K562 (cell line): Measurements from ENCODE around the gene PEAR1. TPM values are rescaled to one million over a fixed set of nuclear protein-coding genes. Genes with fewer than 3 reads are reported as not detected.

Experiments
- BCL6 ChIP-seq: fragments of 250-450 bp; sonication (Bioruptor Pico); IDR thresholded peaks from 2 replicates; pipeline ENCODE4 v1.4.0; 2020
- CTBP1 ChIP-seq: fragments of 450-650 bp; IDR thresholded peaks from 2 replicates; pipeline ENCODE4 v1.6.1; 2016; ENCODE audit warnings: borderline replicate concordance
- FOSL1 ChIP-seq: fragments of 200-800 bp; sonication (Bioruptor generic); conservative IDR thresholded peaks from 2 replicates; pipeline ENCODE4 v1.6.1; 2016; ENCODE audit warnings: missing genetic modification characterization, missing compliant biosample characterization
- JUND ChIP-seq, 2 experiments: IDR thresholded peaks; 2 replicates in 1 of 2; 3 replicates in 1 of 2; pipeline ENCODE4 v1.6.1; 2011; ENCODE audit warnings: borderline replicate concordance in 2 of 2, low read depth in 2 of 2, low read length in 2 of 2, improper control_type of control experiment in 1 of 2, missing biosample characterization in 1 of 2, missing genetic modification characterization in 1 of 2, missing genetic modification reagents in 1 of 2
- MXD1 ChIP-seq: fragments of 250-450 bp; sonication (Bioruptor Pico); IDR thresholded peaks from 2 replicates; pipeline ENCODE4 v1.8.0; 2021; ENCODE audit warnings: borderline replicate concordance, mild to moderate bottlenecking, moderate library complexity; ENCODE audit not compliant: poor library complexity, severe bottlenecking
- REST ChIP-seq, 2 experiments: fragments of 450-650 bp; formaldehyde crosslinking in 1 of 2; IDR thresholded peaks; 2 replicates each; pipeline versions ENCODE4 v1.4.0 to v1.6.1; 2014 to 2020; ENCODE audit warnings: mild to moderate bottlenecking in 2 of 2, borderline replicate concordance in 1 of 2, low read depth in 1 of 2
- RFX1 ChIP-seq: fragments of 450-650 bp; IDR thresholded peaks from 2 replicates; pipeline ENCODE4 v1.6.1; 2016; ENCODE audit warnings: mild to moderate bottlenecking, moderate library complexity
- polyA plus RNA-seq, 8 experiments: library from polyadenylated mRNA; depleted of rRNA in 4 of 8; stranded (reverse) in 5 of 8; unstranded in 3 of 8; fragments of >200 nt; fragmentation: Nextera tagmentation in 2 of 8; fragmentation: Illumina TruSeq in 1 of 8; extraction: Ambion mirVana in 2 of 8; extraction: Trizol in 1 of 8; gene quantifications; 2 replicates each; pipeline versions ENCODE4 v1.2.1 to v1.2.3, GENCODE V29; 2011 to 2014; ENCODE audit warnings: inconsistent platforms in 1 of 8, missing spikeins in 1 of 8
- total RNA-seq, 7 experiments: library from RNA; depleted of rRNA in 6 of 7; stranded (reverse); fragments of >200 nt in 6 of 7; fragmentation: Illumina TruSeq in 2 of 7; extraction: Trizol in 2 of 7; gene quantifications; 2 replicates each; pipeline versions ENCODE4 v1.2.1 to v1.2.3, GENCODE V29; 2011 to 2021; ENCODE audit warnings: low replicate concordance in 1 of 7
- TF ChIP-seq, protein P1 (sequence below): fragments of 450-650 bp; IDR thresholded peaks from 2 replicates; pipeline ENCODE4 v1.6.1; 2016

PEAR1 gene
- total and polyA plus RNA-seq, 9 of the 15 experiments (the other 6 are each of a cell fraction or from before 2014, with no cell fraction given) = 0.87 to 13.9 (median 6.1) TPM

GRCh38 chr1:156959414-156959813 lies 65.9 kb downstream of the PEAR1 start (continued):
- TF ChIP-seq REST (IDR thresholded peaks at IDR 0.05; ENCODE audit: borderline replicate concordance) (no peak), REST (CRISPR knock-in tag; IDR thresholded peaks at IDR 0.05; ENCODE audit: low read depth) (no peak), CTBP1 (peak; percentile 22; the same call in 1 of the 2 replicates), RFX1 (no peak), JUND (IDR thresholded peaks at IDR 0.05; ENCODE audit: borderline replicate concordance, low read depth, low read length) (no peak), JUND (tag; IDR thresholded peaks at IDR 0.05; ENCODE audit: borderline replicate concordance, low read depth, low read length) (0 out of 3 replicates have a peak, but pooled peaks have one; percentile 7), MXD1 (CRISPR knock-in tag) (no peak), BCL6 (CRISPR knock-in tag) (no peak), FOSL1 (no peak)
- TF ChIP-seq, protein P1, sequence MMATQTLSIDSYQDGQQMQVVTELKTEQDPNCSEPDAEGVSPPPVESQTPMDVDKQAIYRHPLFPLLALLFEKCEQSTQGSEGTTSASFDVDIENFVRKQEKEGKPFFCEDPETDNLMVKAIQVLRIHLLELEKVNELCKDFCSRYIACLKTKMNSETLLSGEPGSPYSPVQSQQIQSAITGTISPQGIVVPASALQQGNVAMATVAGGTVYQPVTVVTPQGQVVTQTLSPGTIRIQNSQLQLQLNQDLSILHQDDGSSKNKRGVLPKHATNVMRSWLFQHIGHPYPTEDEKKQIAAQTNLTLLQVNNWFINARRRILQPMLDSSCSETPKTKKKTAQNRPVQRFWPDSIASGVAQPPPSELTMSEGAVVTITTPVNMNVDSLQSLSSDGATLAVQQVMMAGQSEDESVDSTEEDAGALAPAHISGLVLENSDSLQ = peak; percentile 92
